Gastrocnemius medialis (tissue), 4 donors: ENCODE results near the gene LINC00632. TPM values are rescaled to one million over a fixed set of nuclear protein-coding genes. Genes with fewer than 3 reads are reported as not detected.

ENCODE experiments used
- ATAC-seq, 2 donors: fragments of 150-250 bp; one replicate each; pipeline ENCODE4 v1.9.1; 2016
- DNase-seq, 2 donors: peaks; one replicate each; pipeline ENCODE4 v3.0.0-alpha.2; 2019
- H3K27ac ChIP-seq, 4 donors: fragments of 200-600 bp; sonication (generic); 1 replicate in 1 of 4; 2 replicates in 3 of 4; pipeline ENCODE4 v1.5.1; 2016 to 2018; ENCODE audit warnings: mild to moderate bottlenecking in 2 of 4, moderate library complexity in 1 of 4
- H3K27me3 ChIP-seq, 3 donors: fragments of 200-600 bp; sonication (generic) in 2 of 3; 1 replicate in 1 of 3; 2 replicates in 2 of 3; pipeline versions ENCODE4 v1.5.1 to v1.6.0; 2016 to 2019; ENCODE audit warnings: mild to moderate bottlenecking in 1 of 3, moderate library complexity in 1 of 3
- H3K36me3 ChIP-seq, 2 donors: fragments of 200-600 bp; sonication (generic) in 1 of 2; one replicate each; pipeline ENCODE4 v1.5.1; 2017 to 2018
- H3K4me1 ChIP-seq, 2 donors: fragments of 200-600 bp; sonication (generic) in 1 of 2; one replicate each; pipeline ENCODE4 v1.5.1; 2016 to 2017; ENCODE audit warnings: mild to moderate bottlenecking in 2 of 2
- H3K4me3 ChIP-seq, 4 donors: fragments of 200-600 bp; sonication (generic) in 3 of 4; 1 replicate in 1 of 4; 2 replicates in 3 of 4; pipeline ENCODE4 v1.5.1; 2016 to 2019; ENCODE audit warnings: mild to moderate bottlenecking in 2 of 4
- H3K9me3 ChIP-seq, 3 donors: fragments of 200-600 bp; sonication (generic) in 2 of 3; 1 replicate in 1 of 3; 2 replicates in 2 of 3; pipeline ENCODE4 v1.5.1; 2016 to 2019
- CTCF ChIP-seq, 5 experiments: fragments of 450-650 bp in 3 of 5; fragments of 200-600 bp in 2 of 5; sonication (generic) in 2 of 5; IDR thresholded peaks in 4 of 5; conservative IDR thresholded peaks in 1 of 5; 1 replicate in 4 of 5; 2 replicates in 1 of 5; pipeline ENCODE4 v1.5.1; 2016 to 2019; ENCODE audit warnings: antibody characterized with exemption in 5 of 5, mild to moderate bottlenecking in 3 of 5, moderate library complexity in 3 of 5
- POLR2A ChIP-seq, 2 donors: fragments of 450-650 bp; IDR thresholded peaks; one replicate each; pipeline ENCODE4 v1.6.1; 2017; ENCODE audit warnings: antibody characterized with exemption in 2 of 2, mild to moderate bottlenecking in 2 of 2, moderate library complexity in 2 of 2
- in situ Hi-C, 4 donors: fragments of 200-750 bp; cut with MboI; loops; one replicate each; pipeline versions ENCODE4 v1.15.0 to v1.8.0; 2017; ENCODE audit warnings: low sequenced_read_pairs in 4 of 4
- intact Hi-C: fragments of 100-400 bp; cut with DNase I; formaldehyde crosslinking; loops from one replicate; pipeline ENCODE4 v1.15.1; 2023; ENCODE audit warnings: low total_unique reads
- total RNA-seq, 4 donors: library from RNA; depleted of rRNA; stranded (reverse); fragments of >200 nt; gene quantifications; one replicate each; pipeline versions ENCODE4 v1.1.0 to v1.2.3, GENCODE V29; 2016

Gene LINC00632
- total RNA-seq, 4 donors from 2014 or later: 3.8 to 8.4 (median 4.9) TPM

GRCh38 chrX:140712413-140713173 lies 3.0 kb downstream of the LINC00632 start:
- Histone ChIP-seq H3K27ac (no peak overlapping the region), H3K36me3 (no peaks in the 10 kb centered on the region), H3K27me3 (peaks cover 0 to 2% (median 0%) of the 10 kb centered on the region in 3 donors), H3K4me3 (peak overlapping the region; percentile 19 to 28 (median 24)), H3K9me3 (no peaks in the 10 kb centered on the region), H3K4me1 (no peaks in the 10 kb centered on the region)
- ATAC-seq: no peak
- no peak for DNase-seq
- in situ Hi-C loops: no loop called here
- TF ChIP-seq POLR2A (IDR thresholded peaks at IDR 0.05): no peak
- no peak for TF ChIP-seq CTCF (IDR thresholded peaks at IDR 0.05 in 4 of 5, conservative IDR thresholded peaks at IDR 0.05 in 1 of 5)
- intact Hi-C loops: no loop called here

DNA sequence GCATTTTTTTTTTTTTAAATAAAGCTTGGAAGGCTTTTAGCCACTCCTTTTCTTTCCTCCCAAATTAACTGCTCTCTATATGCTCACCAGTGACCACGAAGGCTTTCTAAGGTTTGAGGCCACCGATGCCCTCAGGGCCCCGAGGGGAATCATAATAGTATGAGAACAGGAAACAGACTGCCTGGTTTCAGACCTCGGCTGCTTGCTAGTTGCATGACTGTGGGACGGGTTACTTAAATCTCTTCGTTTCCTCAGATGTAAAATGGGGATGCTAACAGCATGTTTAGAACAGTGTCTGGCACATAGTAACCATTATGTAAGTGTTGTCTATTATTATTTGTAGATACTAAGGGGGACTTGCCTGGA lies 3.6 kb downstream of the LINC00632 start:
- Histone ChIP-seq H3K4me1 (no peaks in the 10 kb centered on the region), H3K4me3 (peak overlapping the region; percentile 19 to 28 (median 24)), H3K9me3 (no peaks in the 10 kb centered on the region), H3K27ac (no peak overlapping the region), H3K27me3 (peaks cover 0 to 2% (median 0%) of the 10 kb centered on the region in 3 donors), H3K36me3 (no peaks in the 10 kb centered on the region)
- TF ChIP-seq CTCF (IDR thresholded peaks at IDR 0.05 in 4 of 5, conservative IDR thresholded peaks at IDR 0.05 in 1 of 5) (no peak), POLR2A (IDR thresholded peaks at IDR 0.05) (no peak)
- DNase-seq: no peak
- in situ Hi-C loops (no loop called here), intact Hi-C loops (no loop called here)
- no peak for ATAC-seq

DNA sequence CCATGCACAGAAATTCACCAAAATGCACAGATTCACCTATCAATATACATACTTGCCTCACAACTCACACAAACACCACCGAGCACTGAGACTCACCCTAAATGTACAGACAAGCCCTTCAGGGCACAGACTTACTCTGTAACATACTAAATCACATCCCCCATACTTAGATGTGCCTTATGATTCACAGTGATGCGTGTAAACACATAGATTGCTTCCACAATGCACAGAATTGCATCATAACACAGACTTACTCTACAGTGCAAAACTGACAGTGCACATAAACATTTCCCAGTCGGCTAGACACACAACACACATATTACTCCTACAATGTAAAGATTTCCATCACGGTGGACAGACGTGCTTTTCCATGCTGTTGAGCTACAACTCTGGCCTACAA lies 6.2 kb downstream of the LINC00632 start:
- intact Hi-C loops: no loop called here
- ATAC-seq (no peak), DNase-seq (no peak)

DNA sequence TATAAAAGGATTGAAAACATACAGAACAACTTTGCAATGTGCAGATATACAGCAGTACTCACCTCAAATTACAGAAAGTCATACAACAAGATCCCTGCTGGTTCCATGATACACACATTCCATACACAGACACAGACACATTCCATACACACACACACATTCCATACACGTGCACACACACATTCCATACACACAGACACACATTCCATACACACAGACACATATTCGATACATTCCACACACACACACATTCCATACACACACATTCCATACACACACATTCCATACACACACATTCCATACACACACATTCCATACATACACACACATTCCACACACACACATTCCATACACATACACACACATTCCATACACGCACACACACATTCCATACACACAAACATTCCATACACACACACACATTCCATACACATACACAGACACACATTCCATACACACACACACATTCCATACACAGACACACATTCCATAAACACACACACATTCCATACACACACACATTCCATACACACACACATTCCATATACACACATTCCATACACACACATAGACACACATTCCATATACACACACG lies 13.7 kb downstream of the LINC00632 start:
- intact Hi-C loops (no loop called here), in situ Hi-C loops (no loop called here)
- TF ChIP-seq CTCF (IDR thresholded peaks at IDR 0.05 in 4 of 5, conservative IDR thresholded peaks at IDR 0.05 in 1 of 5) (no peak), POLR2A (IDR thresholded peaks at IDR 0.05) (no peak)
- Histone ChIP-seq H3K4me1 (no peaks in the 10 kb centered on the region), H3K9me3 (no peaks in the 10 kb centered on the region), H3K36me3 (no peaks in the 10 kb centered on the region), H3K27ac (no peak overlapping the region), H3K4me3 (no peak overlapping the region), H3K27me3 (no peaks in the 10 kb centered on the region)
- no peak for ATAC-seq
- no peak for DNase-seq

More for the DNA sequence above, 6.2 kb downstream of the LINC00632 start:
- H3K9me3 ChIP-seq: no peaks in the 10 kb centered on the region
- H3K27me3 ChIP-seq: peaks cover 0 to 2% (median 0%) of the 10 kb centered on the region in 3 donors
- no peak overlapping the region for H3K27ac ChIP-seq
- TF ChIP-seq CTCF (IDR thresholded peaks at IDR 0.05 in 4 of 5, conservative IDR thresholded peaks at IDR 0.05 in 1 of 5): no peak
- H3K36me3 ChIP-seq: no peaks in the 10 kb centered on the region
- H3K4me3 ChIP-seq: no peak overlapping the region
- in situ Hi-C loops: no loop called here
- no peaks in the 10 kb centered on the region for H3K4me1 ChIP-seq
